ENCODE data around the gene NEDD9. TPM values are rescaled to one million over a fixed set of nuclear protein-coding genes. Genes with fewer than 3 reads are reported as not detected.

NEDD9 gene
- total and polyA plus RNA-seq, 2 of the 13 experiments (the other 11 are each of a cell fraction or from before 2014, with no cell fraction given) = 27.1 to 389 TPM

DNA sequence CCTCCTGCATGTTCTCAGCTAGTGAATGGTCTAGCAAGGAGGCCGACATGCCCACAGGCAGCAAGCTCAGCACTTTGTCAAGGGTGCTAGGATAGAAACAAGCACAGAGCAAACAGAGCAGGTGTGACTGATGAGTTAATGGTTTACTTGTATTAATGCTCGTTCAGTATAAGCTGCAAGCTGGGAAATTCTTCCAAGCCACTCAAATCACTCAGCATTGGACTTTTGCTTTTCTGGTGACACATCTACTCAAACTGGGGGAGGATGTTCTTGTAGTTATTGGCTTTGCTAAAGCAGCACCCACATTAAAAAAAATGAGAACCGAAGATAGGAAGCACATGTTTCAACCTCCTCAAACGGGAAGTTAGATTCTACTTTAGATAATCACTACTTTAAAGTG lies 43.1 kb upstream of the NEDD9 start (continued):
- TF ChIP-seq, protein P1, sequence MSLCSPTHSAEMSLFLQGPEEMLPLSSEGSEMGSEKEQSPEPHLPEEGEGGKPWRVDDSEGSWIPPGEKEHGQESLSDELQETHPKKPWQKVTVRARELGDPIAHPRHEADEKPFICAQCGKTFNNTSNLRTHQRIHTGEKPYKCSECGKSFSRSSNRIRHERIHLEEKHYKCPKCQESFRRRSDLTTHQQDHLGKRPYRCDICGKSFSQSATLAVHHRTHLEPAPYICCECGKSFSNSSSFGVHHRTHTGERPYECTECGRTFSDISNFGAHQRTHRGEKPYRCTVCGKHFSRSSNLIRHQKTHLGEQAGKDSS (CRISPR knock-in tag; IDR thresholded peaks at IDR 0.05; ENCODE audit: borderline replicate concordance, low read depth) = no peak
- no peak for TF ChIP-seq JUND (CRISPR knock-in tag; IDR thresholded peaks at IDR 0.05)
- TF ChIP-seq SNRNP70 (IDR thresholded peaks at IDR 0.05; ENCODE audit: low read depth, low read length) = no peak
- no peak for TF ChIP-seq ZNF234 (CRISPR knock-in tag; conservative IDR thresholded peaks at IDR 0.05)
- peak; percentile 41; the same call in 1 of the 2 replicates for TF ChIP-seq KDM6A (CRISPR knock-in tag; IDR thresholded peaks at IDR 0.05; ENCODE audit: low read depth)
- no peak; the same call in 1 of the 2 replicates for TF ChIP-seq ZNF264 (CRISPR knock-in tag; IDR thresholded peaks at IDR 0.05)
- TF ChIP-seq ZNF451 (CRISPR knock-in tag; IDR thresholded peaks at IDR 0.05) = no peak
- TF ChIP-seq SMAD9 (CRISPR knock-in tag; IDR thresholded peaks at IDR 0.05) = no peak
- TF ChIP-seq, protein P2, sequence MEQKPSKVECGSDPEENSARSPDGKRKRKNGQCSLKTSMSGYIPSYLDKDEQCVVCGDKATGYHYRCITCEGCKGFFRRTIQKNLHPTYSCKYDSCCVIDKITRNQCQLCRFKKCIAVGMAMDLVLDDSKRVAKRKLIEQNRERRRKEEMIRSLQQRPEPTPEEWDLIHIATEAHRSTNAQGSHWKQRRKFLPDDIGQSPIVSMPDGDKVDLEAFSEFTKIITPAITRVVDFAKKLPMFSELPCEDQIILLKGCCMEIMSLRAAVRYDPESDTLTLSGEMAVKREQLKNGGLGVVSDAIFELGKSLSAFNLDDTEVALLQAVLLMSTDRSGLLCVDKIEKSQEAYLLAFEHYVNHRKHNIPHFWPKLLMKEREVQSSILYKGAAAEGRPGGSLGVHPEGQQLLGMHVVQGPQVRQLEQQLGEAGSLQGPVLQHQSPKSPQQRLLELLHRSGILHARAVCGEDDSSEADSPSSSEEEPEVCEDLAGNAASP (CRISPR knock-in tag; IDR thresholded peaks at IDR 0.05; ENCODE audit: borderline replicate concordance) = peak; percentile 29; the same call in 1 of the 2 replicates
- TF ChIP-seq, protein P3, sequence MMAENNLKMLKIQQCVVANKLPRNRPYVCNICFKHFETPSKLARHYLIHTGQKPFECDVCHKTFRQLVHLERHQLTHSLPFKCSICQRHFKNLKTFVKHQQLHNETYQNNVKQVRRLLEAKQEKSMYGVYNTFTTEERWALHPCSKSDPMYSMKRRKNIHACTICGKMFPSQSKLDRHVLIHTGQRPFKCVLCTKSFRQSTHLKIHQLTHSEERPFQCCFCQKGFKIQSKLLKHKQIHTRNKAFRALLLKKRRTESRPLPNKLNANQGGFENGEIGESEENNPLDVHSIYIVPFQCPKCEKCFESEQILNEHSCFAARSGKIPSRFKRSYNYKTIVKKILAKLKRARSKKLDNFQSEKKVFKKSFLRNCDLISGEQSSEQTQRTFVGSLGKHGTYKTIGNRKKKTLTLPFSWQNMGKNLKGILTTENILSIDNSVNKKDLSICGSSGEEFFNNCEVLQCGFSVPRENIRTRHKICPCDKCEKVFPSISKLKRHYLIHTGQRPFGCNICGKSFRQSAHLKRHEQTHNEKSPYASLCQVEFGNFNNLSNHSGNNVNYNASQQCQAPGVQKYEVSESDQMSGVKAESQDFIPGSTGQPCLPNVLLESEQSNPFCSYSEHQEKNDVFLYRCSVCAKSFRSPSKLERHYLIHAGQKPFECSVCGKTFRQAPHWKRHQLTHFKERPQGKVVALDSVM (CRISPR knock-in tag; IDR thresholded peaks at IDR 0.05) = no peak
- no peak for TF ChIP-seq SRF (IDR thresholded peaks at IDR 0.05; ENCODE audit: low read depth, low read length)
- no peak for TF ChIP-seq CC2D1A (CRISPR knock-in tag; IDR thresholded peaks at IDR 0.05)
- no peak for TF ChIP-seq CREB1 (IDR thresholded peaks at IDR 0.05)
- 0 out of 2 replicates have a peak, but pooled peaks have one; percentile 52 for TF ChIP-seq CREB1 (CRISPR knock-in tag; IDR thresholded peaks at IDR 0.05)
- no peak for TF ChIP-seq TBP (CRISPR knock-in tag; IDR thresholded peaks at IDR 0.05)
- TF ChIP-seq YY1 (IDR thresholded peaks at IDR 0.05; ENCODE audit: insufficient read depth, insufficient replicate concordance, low read depth, low read length) = no peak
- TF ChIP-seq HNF4A (CRISPR knock-in tag; IDR thresholded peaks at IDR 0.05) = peak; percentile 52; the same call in 1 of the 2 replicates
- TF ChIP-seq, protein P4, sequence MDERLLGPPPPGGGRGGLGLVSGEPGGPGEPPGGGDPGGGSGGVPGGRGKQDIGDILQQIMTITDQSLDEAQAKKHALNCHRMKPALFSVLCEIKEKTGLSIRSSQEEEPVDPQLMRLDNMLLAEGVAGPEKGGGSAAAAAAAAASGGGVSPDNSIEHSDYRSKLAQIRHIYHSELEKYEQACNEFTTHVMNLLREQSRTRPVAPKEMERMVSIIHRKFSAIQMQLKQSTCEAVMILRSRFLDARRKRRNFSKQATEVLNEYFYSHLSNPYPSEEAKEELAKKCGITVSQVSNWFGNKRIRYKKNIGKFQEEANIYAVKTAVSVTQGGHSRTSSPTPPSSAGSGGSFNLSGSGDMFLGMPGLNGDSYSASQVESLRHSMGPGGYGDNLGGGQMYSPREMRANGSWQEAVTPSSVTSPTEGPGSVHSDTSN (CRISPR knock-in tag; IDR thresholded peaks at IDR 0.05) = no peak
- no peak for TF ChIP-seq ZNF850 (CRISPR knock-in tag; conservative IDR thresholded peaks at IDR 0.05)
- TF ChIP-seq ZSCAN12 (CRISPR knock-in tag; IDR thresholded peaks at IDR 0.05) = no peak
- no peak for TF ChIP-seq ZNF761 (CRISPR knock-in tag; conservative IDR thresholded peaks at IDR 0.05)
- TF ChIP-seq TMF1 (CRISPR knock-in tag; IDR thresholded peaks at IDR 0.05; ENCODE audit: low read depth) = no peak
- TF ChIP-seq ZNF570 (CRISPR knock-in tag; IDR thresholded peaks at IDR 0.05; ENCODE audit: borderline replicate concordance) = no peak
- peak; percentile 27; the same call in 1 of the 2 replicates for TF ChIP-seq NAIF1 (CRISPR knock-in tag; IDR thresholded peaks at IDR 0.05; ENCODE audit: borderline replicate concordance)

Measured in HepG2 (cell line).